Testis (tissue), 2 donors: ENCODE measurements around the gene WHRN.

Experiments
- POLR2A ChIP-seq: fragments of 450-650 bp; IDR thresholded peaks from one replicate; pipeline ENCODE4 v1.6.1; 2017; ENCODE audit warnings: antibody characterized with exemption, mild to moderate bottlenecking, moderate library complexity
- TF ChIP-seq, protein P1 (sequence below), 3 experiments: fragments of 450-650 bp in 2 of 3; fragments of 200-600 bp in 1 of 3; sonication (generic) in 1 of 3; IDR thresholded peaks; one replicate each; pipeline ENCODE4 v1.5.1; 2016 to 2019; ENCODE audit warnings: antibody characterized with exemption in 3 of 3, mild to moderate bottlenecking in 2 of 3, moderate library complexity in 1 of 3

DNA sequence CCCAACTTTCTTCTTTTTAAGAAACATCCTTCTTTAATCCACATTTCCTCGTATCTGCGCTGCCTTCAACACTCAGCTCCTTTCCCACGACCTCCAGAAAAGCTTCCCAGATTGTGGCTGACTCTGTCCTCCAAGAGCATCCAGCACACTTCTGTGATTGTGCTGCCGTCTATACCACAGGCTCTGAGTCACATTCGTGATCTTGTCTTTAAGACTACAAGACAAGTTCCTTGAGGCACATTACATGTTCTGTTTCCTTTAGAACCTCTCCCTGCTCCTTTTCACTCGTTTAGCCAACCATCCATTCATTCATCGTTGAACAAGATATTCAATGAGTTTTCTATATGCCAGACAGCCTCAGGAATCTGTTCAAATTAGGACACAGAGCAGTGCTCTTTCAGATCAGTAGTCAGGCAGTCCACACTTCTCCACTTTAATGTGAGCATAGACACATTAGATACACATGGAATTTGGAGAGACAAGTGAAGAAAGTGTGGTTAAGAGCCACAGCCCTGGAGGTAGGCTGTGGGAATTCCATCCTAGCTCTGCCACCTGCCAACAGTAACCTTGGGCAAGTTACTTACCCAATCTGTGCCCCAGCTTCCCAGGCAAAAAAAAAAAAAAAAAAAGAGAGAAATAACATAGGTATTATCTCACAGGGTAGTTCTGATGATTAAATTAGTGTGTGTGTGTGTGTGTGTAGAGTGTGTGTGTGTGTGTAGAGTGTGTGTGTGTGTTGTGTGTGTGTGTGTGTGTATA is 18.9 kb downstream of the WHRN start:
- TF ChIP-seq, protein P1, sequence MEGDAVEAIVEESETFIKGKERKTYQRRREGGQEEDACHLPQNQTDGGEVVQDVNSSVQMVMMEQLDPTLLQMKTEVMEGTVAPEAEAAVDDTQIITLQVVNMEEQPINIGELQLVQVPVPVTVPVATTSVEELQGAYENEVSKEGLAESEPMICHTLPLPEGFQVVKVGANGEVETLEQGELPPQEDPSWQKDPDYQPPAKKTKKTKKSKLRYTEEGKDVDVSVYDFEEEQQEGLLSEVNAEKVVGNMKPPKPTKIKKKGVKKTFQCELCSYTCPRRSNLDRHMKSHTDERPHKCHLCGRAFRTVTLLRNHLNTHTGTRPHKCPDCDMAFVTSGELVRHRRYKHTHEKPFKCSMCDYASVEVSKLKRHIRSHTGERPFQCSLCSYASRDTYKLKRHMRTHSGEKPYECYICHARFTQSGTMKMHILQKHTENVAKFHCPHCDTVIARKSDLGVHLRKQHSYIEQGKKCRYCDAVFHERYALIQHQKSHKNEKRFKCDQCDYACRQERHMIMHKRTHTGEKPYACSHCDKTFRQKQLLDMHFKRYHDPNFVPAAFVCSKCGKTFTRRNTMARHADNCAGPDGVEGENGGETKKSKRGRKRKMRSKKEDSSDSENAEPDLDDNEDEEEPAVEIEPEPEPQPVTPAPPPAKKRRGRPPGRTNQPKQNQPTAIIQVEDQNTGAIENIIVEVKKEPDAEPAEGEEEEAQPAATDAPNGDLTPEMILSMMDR (IDR thresholded peaks at IDR 0.05), result no peak
- TF ChIP-seq POLR2A, result no peak
